Activated B cell treated with CpG ODN at 0.5 μM for 24 hours (primary cell): Measurements from ENCODE around the gene ITIH2. TPM values are rescaled to one million over a fixed set of nuclear protein-coding genes. Genes with fewer than 3 reads are reported as not detected.

ENCODE experiments used
- ATAC-seq: fragments of 200-7000 bp; cut with Tn5 transposase; one replicate; pipeline ENCODE4 v1.10.0; 2021; ENCODE audit warnings: low read depth, mild to moderate bottlenecking, moderate library complexity
- CTCF ChIA-PET: fragments of 350-600 bp; sonication (Branson Sonifier 250); formaldehyde crosslinking; loops from one replicate; lab custom pipeline; 2021; ENCODE audit warnings: antibody characterized with exemption; lab: Charles Lee
- POLR2A ChIA-PET: fragments of 350-600 bp; sonication (Branson Sonifier 250); formaldehyde crosslinking; loops from one replicate; lab custom pipeline; 2021; ENCODE audit warnings: antibody characterized with exemption; lab: Charles Lee
- DNase-seq: peaks from one replicate; pipeline ENCODE4 v3.0.0; 2022
- H3K27ac Mint-ChIP-seq: one replicate; pipeline ENCODE4 v1.8.0; 2020; ENCODE audit warnings: mixed read lengths
- H3K27me3 Mint-ChIP-seq: one replicate; pipeline ENCODE4 v1.8.0; 2021; ENCODE audit warnings: mixed read lengths
- H3K36me3 Mint-ChIP-seq: one replicate; pipeline ENCODE4 v1.8.0; 2021; ENCODE audit warnings: low read depth, mixed read lengths
- H3K4me1 Mint-ChIP-seq: one replicate; pipeline ENCODE4 v1.8.0; 2021; ENCODE audit warnings: mixed read lengths
- H3K4me3 Mint-ChIP-seq: one replicate; pipeline ENCODE4 v1.8.0; 2020; ENCODE audit warnings: mild to moderate bottlenecking, mixed read lengths
- H3K9me3 Mint-ChIP-seq: one replicate; pipeline ENCODE4 v1.8.0; 2020; ENCODE audit warnings: mixed read lengths
- CTCF ChIP-seq: fragments of 200-600 bp; IDR thresholded peaks from one replicate; pipeline ENCODE4 v1.8.0; 2022; ENCODE audit warnings: antibody characterized with exemption, mild to moderate bottlenecking
- intact Hi-C: fragments of 100-400 bp; cut with micrococcal nuclease; formaldehyde crosslinking; loops from one replicate; pipeline ENCODE4 v1.15.1; 2024
- total RNA-seq: library from RNA; stranded (reverse); gene quantifications from 2 replicates; pipeline ENCODE4 v1.2.3, GENCODE V29; 2022

The ITIH2 gene
- total RNA-seq, 1 donor from 2014 or later = not detected

GRCh38 chr10:7665767-7666166, 37.3 kb upstream of the ITIH2 start:
- intact Hi-C loops = loop anchor here (5.0 kb wide), 1 partner anchor 138 kb away; no protein-coding TSS in a partner anchor
- H3K27ac Mint-ChIP-seq = no peak overlapping the region
- H3K27me3 Mint-ChIP-seq = peaks cover 50% of the 10 kb centered on the region
- no peaks in the 10 kb centered on the region for H3K9me3 Mint-ChIP-seq
- ChIA-PET POLR2A (no interaction called here), CTCF (interaction anchor here (1.1 kb wide), 1 partner anchor 21 kb away, joined by 5 read pairs; no protein-coding TSS in a partner anchor)
- no peak for DNase-seq
- peaks cover 14% of the 10 kb centered on the region for H3K4me1 Mint-ChIP-seq
- TF ChIP-seq CTCF = no peak
- no peaks in the 10 kb centered on the region for H3K36me3 Mint-ChIP-seq
- ATAC-seq = no peak
- peak overlapping the region; percentile 75 for H3K4me3 Mint-ChIP-seq

- ChIA-PET CTCF (interaction anchor here (1.1 kb wide), 1 partner anchor 21 kb away, joined by 5 read pairs; no protein-coding TSS in a partner anchor), POLR2A (no interaction called here)
- DNase-seq (no peak), ATAC-seq (no peak)
- peaks cover 14% of the 10 kb centered on the region for H3K4me1 Mint-ChIP-seq
- TF ChIP-seq CTCF = no peak
- intact Hi-C loops = loop anchor here (5.0 kb wide), 1 partner anchor 139 kb away; no protein-coding TSS in a partner anchor
- H3K27ac Mint-ChIP-seq = no peak within 1 kb of the TSS
- H3K4me3 Mint-ChIP-seq = peak within 1 kb of the TSS; percentile 75
- peaks cover 48% of the 10 kb centered on the region for H3K27me3 Mint-ChIP-seq
- no peaks in the 10 kb centered on the region for H3K9me3 Mint-ChIP-seq
- no peaks in the 10 kb centered on the region for H3K36me3 Mint-ChIP-seq
These were observed 36.7 kb upstream of the ITIH2 start, which contains the start of gene ITIH5 for GRCh38 chr10:7666253-7667023. Gene ITIH5, minus strand, starts transcription at chr10:7666966. Its CDS starts 74 bp downstream, at chr10:7666892.

- TF ChIP-seq CTCF = no peak
- H3K9me3 Mint-ChIP-seq = no peaks in the 10 kb centered on the region
- no peak overlapping the region for H3K27ac Mint-ChIP-seq
- intact Hi-C loops = loop anchor here (5.0 kb wide), 1 partner anchor 140 kb away; no protein-coding TSS in a partner anchor
- peaks cover 46% of the 10 kb centered on the region for H3K27me3 Mint-ChIP-seq
- H3K4me3 Mint-ChIP-seq = peak overlapping the region; percentile 74
- ChIA-PET POLR2A (interaction anchor here (0.6 kb wide), 1 partner anchor 104 kb away, joined by 5 read pairs; no protein-coding TSS in a partner anchor), CTCF (no interaction called here)
- peaks cover 14% of the 10 kb centered on the region for H3K4me1 Mint-ChIP-seq
- peak; percentile 49 for ATAC-seq
- no peak for DNase-seq
- H3K36me3 Mint-ChIP-seq = no peaks in the 10 kb centered on the region
These were observed 35.6 kb upstream of the ITIH2 start for GRCh38 chr10:7667262-7668141.

GRCh38 chr10:7670157-7670556, 33.0 kb upstream of the ITIH2 start:
- H3K4me3 Mint-ChIP-seq = no peak overlapping the region
- intact Hi-C loops = no loop called here

More at GRCh38 chr10:7670157-7670556, 33.0 kb upstream of the ITIH2 start:
- no peaks in the 10 kb centered on the region for H3K36me3 Mint-ChIP-seq
- TF ChIP-seq CTCF = no peak
- POLR2A ChIA-PET = no interaction called here
- H3K9me3 Mint-ChIP-seq = no peaks in the 10 kb centered on the region
- H3K27ac Mint-ChIP-seq = no peak overlapping the region
- H3K27me3 Mint-ChIP-seq = peaks cover 49% of the 10 kb centered on the region
- peaks cover 14% of the 10 kb centered on the region for H3K4me1 Mint-ChIP-seq
- CTCF ChIA-PET = no interaction called here
- DNase-seq (no peak), ATAC-seq (no peak)
